Astrocyte (in vitro differentiated cells and primary cell): Measurements from ENCODE around the gene CORO6.

Source experiments
- EZH2 ChIP-seq: IDR thresholded peaks from 2 replicates; pipeline ENCODE4 v1.6.1; 2012; ENCODE audit warnings: mild to moderate bottlenecking, low read length, inconsistent platforms; ENCODE audit not compliant: insufficient read depth
- TF ChIP-seq, protein P1 (sequence below): IDR thresholded peaks from 2 replicates; pipeline ENCODE4 v1.5.1; 2011; ENCODE audit warnings: low read depth, mild to moderate bottlenecking, inconsistent platforms, low read length, moderate library complexity; ENCODE audit not compliant: insufficient read depth

DNA sequence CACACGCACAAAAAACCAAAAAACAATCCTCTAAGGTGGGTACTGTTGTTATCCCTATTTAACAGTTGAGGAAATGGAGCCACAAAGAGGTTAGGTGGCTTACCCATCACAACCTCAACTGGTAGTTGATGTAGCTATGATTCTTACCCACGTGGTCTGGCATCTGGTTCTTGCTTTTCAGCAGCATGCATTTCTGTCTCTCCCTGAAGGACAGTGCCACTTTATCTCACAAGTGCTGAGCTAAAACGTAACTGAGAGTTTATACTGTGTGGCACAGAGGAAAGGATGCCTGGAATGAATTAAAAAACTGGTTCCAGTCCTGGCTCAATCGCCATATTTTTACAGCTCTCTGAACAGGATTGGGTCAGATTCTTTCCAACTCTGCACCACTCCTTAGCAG is 1.9 kb upstream of the CORO6 start:
- TF ChIP-seq, protein P1, sequence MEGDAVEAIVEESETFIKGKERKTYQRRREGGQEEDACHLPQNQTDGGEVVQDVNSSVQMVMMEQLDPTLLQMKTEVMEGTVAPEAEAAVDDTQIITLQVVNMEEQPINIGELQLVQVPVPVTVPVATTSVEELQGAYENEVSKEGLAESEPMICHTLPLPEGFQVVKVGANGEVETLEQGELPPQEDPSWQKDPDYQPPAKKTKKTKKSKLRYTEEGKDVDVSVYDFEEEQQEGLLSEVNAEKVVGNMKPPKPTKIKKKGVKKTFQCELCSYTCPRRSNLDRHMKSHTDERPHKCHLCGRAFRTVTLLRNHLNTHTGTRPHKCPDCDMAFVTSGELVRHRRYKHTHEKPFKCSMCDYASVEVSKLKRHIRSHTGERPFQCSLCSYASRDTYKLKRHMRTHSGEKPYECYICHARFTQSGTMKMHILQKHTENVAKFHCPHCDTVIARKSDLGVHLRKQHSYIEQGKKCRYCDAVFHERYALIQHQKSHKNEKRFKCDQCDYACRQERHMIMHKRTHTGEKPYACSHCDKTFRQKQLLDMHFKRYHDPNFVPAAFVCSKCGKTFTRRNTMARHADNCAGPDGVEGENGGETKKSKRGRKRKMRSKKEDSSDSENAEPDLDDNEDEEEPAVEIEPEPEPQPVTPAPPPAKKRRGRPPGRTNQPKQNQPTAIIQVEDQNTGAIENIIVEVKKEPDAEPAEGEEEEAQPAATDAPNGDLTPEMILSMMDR, result no peak
- TF ChIP-seq EZH2, result no peak
